B cell (primary cell): ENCODE results near the gene GPC5. TPM values are rescaled to one million over a fixed set of nuclear protein-coding genes. Genes with fewer than 3 reads are reported as not detected.
"Not testable (repeated sequence)": the region's sequence is repeated elsewhere in the genome, so short reads cannot be mapped to it uniquely, and the experiment has no call there.

Source experiments
- ATAC-seq: fragments of 200-7000 bp; cut with Tn5 transposase; one replicate; pipeline ENCODE4 v1.10.0; 2021; ENCODE audit warnings: low read depth, mild to moderate bottlenecking, moderate number of reproducible peaks, moderate library complexity
- CTCF ChIA-PET: fragments of 350-600 bp; sonication (Branson Sonifier 250); formaldehyde crosslinking; loops from one replicate; lab custom pipeline; 2021; ENCODE audit warnings: antibody characterized with exemption, inconsistent platforms; lab: Charles Lee
- POLR2A ChIA-PET: fragments of 350-600 bp; sonication (Branson Sonifier 250); formaldehyde crosslinking; loops from one replicate; lab custom pipeline; 2021; ENCODE audit warnings: antibody characterized with exemption; lab: Charles Lee
- DNase-seq: peaks from one replicate; pipeline ENCODE4 v3.0.0; 2013
- H2AFZ ChIP-seq: 2 replicates; pipeline ENCODE4 v1.6.1; 2012; ENCODE audit warnings: mild to moderate bottlenecking, low read depth, low read length; ENCODE audit not compliant: insufficient read depth, poor library complexity, severe bottlenecking
- H3K27ac ChIP-seq, 2 donors: 1 replicate in 1 of 2; 2 replicates in 1 of 2; pipeline ENCODE4 v1.5.1; 2012 to 2013; ENCODE audit warnings: low read length in 2 of 2, mild to moderate bottlenecking in 2 of 2, moderate library complexity in 1 of 2
- H3K27me3 ChIP-seq, 4 experiments: fragments of 200-600 bp in 1 of 4; sonication (generic) in 1 of 4; replicated peaks in 1 of 4; 1 replicate in 2 of 4; 2 replicates in 2 of 4; pipeline versions ENCODE4 v1.6.1 to v1.7.0; 2013 to 2016; ENCODE audit warnings: low read length in 3 of 4, mild to moderate bottlenecking in 2 of 4, mixed read lengths in 1 of 4, moderate library complexity in 1 of 4; ENCODE audit not compliant: insufficient read depth in 4 of 4, control insufficient read depth in 3 of 4; ENCODE audit errors: control extremely low read depth in 1 of 4
- H3K36me3 ChIP-seq, 2 experiments: replicated peaks in 1 of 2; 1 replicate in 1 of 2; 2 replicates in 1 of 2; pipeline versions ENCODE4 v1.6.1 to v1.7.1; 2013; ENCODE audit warnings: low read length in 1 of 2; ENCODE audit not compliant: insufficient read depth in 2 of 2, control insufficient read depth in 1 of 2; ENCODE audit errors: control extremely low read depth in 1 of 2, extremely low read depth in 1 of 2
- H3K4me1 ChIP-seq, 2 donors: fragments of 200-600 bp in 1 of 2; sonication (generic) in 1 of 2; 1 replicate in 1 of 2; 2 replicates in 1 of 2; pipeline versions ENCODE4 v1.5.1 to v1.6.1; 2013 to 2017; ENCODE audit warnings: low read length in 2 of 2; ENCODE audit not compliant: control insufficient read depth in 2 of 2, insufficient read depth in 2 of 2
- H3K4me2 ChIP-seq: replicated peaks from 2 replicates; pipeline ENCODE3; 2012; ENCODE audit warnings: mild to moderate bottlenecking, low read depth, low read length; ENCODE audit not compliant: poor library complexity, severe bottlenecking
- H3K4me3 ChIP-seq, 5 experiments: fragments of 200-600 bp in 1 of 5; sonication (generic) in 1 of 5; 1 replicate in 3 of 5; 2 replicates in 2 of 5; pipeline versions ENCODE4 v1.5.1 to v1.7.0; 2011 to 2016; ENCODE audit warnings: low read length in 4 of 5, mild to moderate bottlenecking in 4 of 5, low read depth in 2 of 5, control low read depth in 1 of 5, moderate library complexity in 1 of 5; ENCODE audit not compliant: insufficient read depth in 1 of 5; ENCODE audit errors: control extremely low read depth in 1 of 5, extremely low read depth in 1 of 5
- H3K79me2 ChIP-seq: fragments of 200-600 bp; sonication (generic); one replicate; pipeline ENCODE4 v1.6.0; 2016; ENCODE audit warnings: low read length; ENCODE audit not compliant: control insufficient read depth, insufficient read depth
- H3K9ac ChIP-seq: fragments of 200-600 bp; sonication (generic); 2 replicates; pipeline ENCODE4 v1.6.1; 2017; ENCODE audit warnings: mild to moderate bottlenecking, low read length, moderate library complexity
- H3K9me3 ChIP-seq, 3 donors: one replicate each; pipeline versions ENCODE4 v1.6.1 to v1.7.1; 2013; ENCODE audit warnings: low read length in 2 of 3; ENCODE audit not compliant: control insufficient read depth in 2 of 3, insufficient read depth in 1 of 3; ENCODE audit errors: control extremely low read depth in 1 of 3
- H4K20me1 ChIP-seq: 2 replicates; pipeline ENCODE4 v1.6.0; 2012; ENCODE audit warnings: mild to moderate bottlenecking, low read length; ENCODE audit not compliant: insufficient read depth, control insufficient read depth, poor library complexity, severe bottlenecking
- H3K27ac Mint-ChIP-seq: one replicate; pipeline ENCODE4 v1.8.0; 2021; ENCODE audit warnings: mixed read lengths
- H3K27me3 Mint-ChIP-seq: one replicate; pipeline ENCODE4 v1.8.0; 2021; ENCODE audit warnings: mixed read lengths
- H3K4me1 Mint-ChIP-seq: one replicate; pipeline ENCODE4 v1.8.0; 2021; ENCODE audit warnings: mixed read lengths
- H3K4me3 Mint-ChIP-seq: one replicate; pipeline ENCODE4 v1.8.0; 2021; ENCODE audit warnings: mixed read lengths
- H3K9me3 Mint-ChIP-seq: one replicate; pipeline ENCODE4 v1.8.0; 2022; ENCODE audit warnings: mixed read lengths; ENCODE audit not compliant: insufficient read depth
- CTCF ChIP-seq: fragments of 200-600 bp; IDR thresholded peaks from one replicate; pipeline ENCODE4 v1.8.0; 2022; ENCODE audit warnings: antibody characterized with exemption, mild to moderate bottlenecking
- EZH2 ChIP-seq: IDR thresholded peaks from 2 replicates; pipeline ENCODE4 v1.6.1; 2012; ENCODE audit warnings: borderline replicate concordance, low read depth, mild to moderate bottlenecking, moderate library complexity, low read length; ENCODE audit not compliant: insufficient read depth, poor library complexity, severe bottlenecking
- WGBS: methylation state at CpG from one replicate; pipeline ENCODE4 v1.1.5; 2013; ENCODE audit warnings: missing lambda C conversion rate; ENCODE audit not compliant: insufficient coverage; 5-methylcytosine and 5-hydroxymethylcytosine counted together
- intact Hi-C: fragments of 100-400 bp; cut with micrococcal nuclease; formaldehyde crosslinking; loops from one replicate; pipeline ENCODE4 v1.10.0; 2022
- polyA plus RNA-seq: library from polyadenylated mRNA; depleted of rRNA; stranded (reverse); fragments of >200 nt; gene quantifications from 2 replicates; pipeline ENCODE4 v1.2.3, GENCODE V29; 2012
- total RNA-seq, 2 donors: library from RNA; stranded (reverse); fragments of 120-200 nt in 1 of 2; gene quantifications; 1 replicate in 1 of 2; 2 replicates in 1 of 2; pipeline versions ENCODE4 v1.2.3 to v1.2.4, GENCODE V29; 2013 to 2022

The GPC5 gene
- total and polyA plus RNA-seq, 2 donors (not counting 1 experiment from before 2014, with no cell fraction given) = 0.15 to 0.30 TPM

GRCh38 chr13:91778123-91778522, 379.7 kb downstream of the GPC5 start:
- H3K9ac ChIP-seq = no peak overlapping the region
- DNase-seq = no peak
- H3K79me2 ChIP-seq = no peaks in the 10 kb centered on the region
- Mint-ChIP-seq H3K27ac (no peak overlapping the region), H3K4me3 (no peak overlapping the region), H3K27me3 (no peaks in the 10 kb centered on the region), H3K9me3 (peaks cover 3% of the 10 kb centered on the region), H3K4me1 (no peaks in the 10 kb centered on the region)
- 88% methylated on average over 1 of the region's 4 CpGs for WGBS
- no peaks in the 10 kb centered on the region for H4K20me1 ChIP-seq
- no peak overlapping the region for H3K4me3 ChIP-seq
- H3K9me3 ChIP-seq = no peaks in the 10 kb centered on the region
- no peak overlapping the region for H3K27ac ChIP-seq
- H3K36me3 ChIP-seq = no peaks in the 10 kb centered on the region
- H2AFZ ChIP-seq = no peak overlapping the region
- intact Hi-C loops = no loop called here
- ChIA-PET POLR2A (no interaction called here), CTCF (no interaction called here)
- H3K4me1 ChIP-seq = no peaks in the 10 kb centered on the region
- no peak for ATAC-seq
- TF ChIP-seq EZH2 (no peak), CTCF (no peak)
- no peak overlapping the region for H3K4me2 ChIP-seq
- H3K27me3 ChIP-seq = no peaks in the 10 kb centered on the region

GRCh38 chr13:91781982-91782691, 383.7 kb downstream of the GPC5 start:
- intact Hi-C loops, CTCF ChIA-PET: not testable (repeated sequence)
- WGBS = no CpG with 5 or more reads among the region's 7 CpGs

More at GRCh38 chr13:91781982-91782691, 383.7 kb downstream of the GPC5 start:
- H3K9me3 ChIP-seq, H3K9ac ChIP-seq, H3K4me3 ChIP-seq, ATAC-seq, DNase-seq, H2AFZ ChIP-seq, H3K4me2 ChIP-seq, POLR2A ChIA-PET, H3K9me3 Mint-ChIP-seq, H3K27me3 ChIP-seq, H4K20me1 ChIP-seq, H3K27ac ChIP-seq, H3K79me2 ChIP-seq, H3K27me3 Mint-ChIP-seq, H3K36me3 ChIP-seq, H3K4me3 Mint-ChIP-seq, H3K4me1 ChIP-seq, H3K27ac Mint-ChIP-seq, H3K4me1 Mint-ChIP-seq: not testable (repeated sequence)
